T-helper 1 cell treated with Interleukin-12 subunit alpha and Interleukin-12 subunit beta and Interleukin-4 antibody, amounts not matched to agents 30 ng/mL and 1 ng/mL, for 36 hours (primary cell): Measurements from ENCODE around the gene SNX21. TPM values are rescaled to one million over a fixed set of nuclear protein-coding genes. Genes with fewer than 3 reads are reported as not detected.

Source experiments
- intact Hi-C: fragments of 100-400 bp; cut with micrococcal nuclease; formaldehyde crosslinking; loops from one replicate; pipeline ENCODE4 v1.15.1; 2024
- total RNA-seq: library from RNA; stranded (reverse); gene quantifications from 2 replicates; pipeline ENCODE4 v1.2.3, GENCODE V29; 2022

SNX21 gene, protein sequence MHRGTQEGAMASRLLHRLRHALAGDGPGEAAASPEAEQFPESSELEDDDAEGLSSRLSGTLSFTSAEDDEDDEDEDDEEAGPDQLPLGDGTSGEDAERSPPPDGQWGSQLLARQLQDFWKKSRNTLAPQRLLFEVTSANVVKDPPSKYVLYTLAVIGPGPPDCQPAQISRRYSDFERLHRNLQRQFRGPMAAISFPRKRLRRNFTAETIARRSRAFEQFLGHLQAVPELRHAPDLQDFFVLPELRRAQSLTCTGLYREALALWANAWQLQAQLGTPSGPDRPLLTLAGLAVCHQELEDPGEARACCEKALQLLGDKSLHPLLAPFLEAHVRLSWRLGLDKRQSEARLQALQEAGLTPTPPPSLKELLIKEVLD
- 0.24 and 0.59 TPM in 2 replicates for total RNA-seq

GRCh38 chr20:45833030-45833882, at the start of gene SNX21:
SNX21 (plus strand) TSS chr20:45833799; CDS start chr20:45833920, 121 bp downstream.
- intact Hi-C loops, result loop anchor here (1.0 kb wide), 1 partner anchor 24 kb away; the partner anchor contains the start of genes ACOT8 and ZSWIM3

DNA sequence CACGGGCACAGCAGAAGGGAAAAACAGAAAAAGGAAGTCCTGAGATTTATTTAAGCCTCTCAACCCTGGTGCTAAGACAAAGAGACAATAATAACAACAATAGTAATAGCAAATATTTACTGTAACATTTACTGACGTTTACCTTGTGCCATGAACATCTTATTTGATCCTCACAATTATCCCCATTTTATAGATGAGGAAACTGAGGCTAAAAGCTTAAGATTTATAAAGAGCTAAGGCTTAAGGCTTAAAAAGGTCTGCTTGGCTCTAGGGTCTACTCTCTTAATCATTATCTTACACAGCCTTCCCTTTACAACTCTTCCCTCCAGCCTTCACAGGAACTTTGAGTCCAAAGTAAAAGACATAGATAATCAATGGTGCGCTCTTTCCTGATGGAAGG, 45.2 kb upstream of the SNX21 start:
- intact Hi-C loops, result no loop called here

DNA sequence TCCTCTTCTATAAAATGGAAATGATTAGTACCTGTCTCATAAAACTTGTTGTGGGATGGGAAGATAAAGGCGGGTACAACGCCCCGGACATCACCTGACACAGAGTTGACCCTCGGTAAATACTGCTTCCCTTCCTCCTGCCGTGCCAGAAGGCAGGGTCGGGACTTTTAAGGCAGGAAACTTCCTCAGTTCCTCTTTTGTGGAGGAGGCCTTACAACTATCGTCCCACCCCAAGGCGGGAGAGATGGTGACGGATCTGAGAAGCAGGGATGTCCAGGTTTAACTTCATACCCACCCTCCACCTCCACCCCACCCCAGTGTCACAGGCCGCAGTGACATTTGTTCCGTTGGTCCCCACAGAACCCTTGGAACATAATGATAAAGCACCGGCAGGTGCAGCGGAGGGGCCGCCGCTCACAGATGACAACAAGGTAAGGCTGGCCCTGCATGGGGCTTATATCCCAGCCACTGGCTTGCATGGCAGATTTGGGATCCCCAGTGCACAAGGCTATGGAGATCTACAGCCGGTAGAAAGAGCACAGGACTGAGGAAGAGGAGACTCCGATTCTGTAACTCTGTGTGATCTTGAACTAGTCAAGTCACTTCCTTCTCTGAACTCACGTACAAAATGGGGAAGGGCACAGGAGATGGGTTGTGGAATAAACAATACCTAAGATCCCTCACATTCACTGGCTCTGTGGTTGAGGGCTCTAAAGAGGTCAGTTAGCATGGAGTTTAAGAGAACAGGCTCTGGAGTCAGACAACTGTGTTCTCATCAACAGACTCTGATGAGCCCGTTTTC, 41.1 kb upstream of the SNX21 start:
- intact Hi-C loops, result loop anchor here (5.0 to 10.0 kb wide), 3 partner anchors 430 to 1058 kb away; partner anchors contain the start of gene SYS1

GRCh38 chr20:45796337-45797065, 37.1 kb upstream of the SNX21 start:
- intact Hi-C loops, result loop anchor here (10.0 kb wide), 1 partner anchor 1062 kb away; no protein-coding TSS in a partner anchor

DNA sequence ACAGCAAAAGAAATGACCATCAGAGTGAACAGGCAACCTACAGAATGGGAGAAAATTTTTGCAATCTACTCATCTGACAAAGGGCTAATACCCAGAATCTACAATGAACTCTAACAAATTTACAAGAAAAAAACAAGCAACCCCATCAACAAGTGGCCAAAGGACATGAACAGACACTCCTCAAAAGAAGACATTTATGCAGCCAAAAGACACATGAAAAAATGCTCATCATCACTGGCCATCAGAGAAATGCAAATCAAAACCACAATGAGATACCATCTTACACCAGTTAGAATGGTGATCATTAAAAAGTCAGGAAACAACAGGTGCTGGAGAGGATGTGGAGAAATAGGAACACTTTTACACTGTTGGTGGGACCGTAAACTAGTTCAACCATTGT, 36.1 kb upstream of the SNX21 start:
- intact Hi-C loops, result loop anchor here (10.0 kb wide), 1 partner anchor 1063 kb away; no protein-coding TSS in a partner anchor

- intact Hi-C loops, result loop anchor here (2.0 to 10.0 kb wide), 3 partner anchors 173 to 1063 kb away; no protein-coding TSS in a partner anchor
Observed at GRCh38 chr20:45797955-45798354, 35.6 kb upstream of the SNX21 start.

DNA sequence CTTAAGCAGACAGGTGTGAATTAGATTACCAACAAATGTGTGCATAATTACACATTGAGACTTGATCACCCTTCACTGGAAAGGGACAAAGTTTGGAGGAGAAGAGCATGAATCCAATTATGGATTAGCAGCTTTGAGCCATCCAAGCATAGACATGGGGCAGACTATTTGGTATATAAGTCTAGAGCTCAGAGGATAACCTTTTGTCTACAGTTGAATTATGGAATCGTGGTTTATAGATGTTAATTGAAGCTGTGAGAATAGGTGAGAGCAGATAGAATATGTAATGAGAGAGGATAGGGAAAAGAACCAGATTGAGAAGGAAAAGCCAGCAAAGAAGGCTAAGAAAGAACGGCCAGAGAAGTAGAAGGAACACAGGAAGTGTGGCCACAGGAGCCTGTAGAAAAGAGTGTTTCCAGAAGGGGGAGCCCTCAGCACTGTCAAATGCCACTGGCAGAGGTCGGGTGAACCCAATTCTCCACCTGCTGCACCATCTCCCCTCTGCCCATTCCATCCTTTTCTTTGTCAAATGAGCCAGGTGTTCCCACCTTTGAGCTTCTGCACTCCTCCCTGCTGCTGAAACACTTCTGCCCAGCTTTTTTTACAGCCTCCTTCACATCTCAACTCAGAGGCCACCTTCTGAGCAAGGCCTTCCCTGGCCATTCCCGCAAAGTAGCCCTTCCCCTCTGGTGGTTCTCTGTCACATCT, 34.5 kb upstream of the SNX21 start:
- intact Hi-C loops, result loop anchor here (1.0 to 10.0 kb wide), 9 partner anchors 8 to 1064 kb away; partner anchors contain the start of genes ACOT8, CTSA, DNTTIP1 and NEURL2

GRCh38 chr20:45801851-45802250, 31.7 kb upstream of the SNX21 start:
- intact Hi-C loops, result no loop called here

DNA sequence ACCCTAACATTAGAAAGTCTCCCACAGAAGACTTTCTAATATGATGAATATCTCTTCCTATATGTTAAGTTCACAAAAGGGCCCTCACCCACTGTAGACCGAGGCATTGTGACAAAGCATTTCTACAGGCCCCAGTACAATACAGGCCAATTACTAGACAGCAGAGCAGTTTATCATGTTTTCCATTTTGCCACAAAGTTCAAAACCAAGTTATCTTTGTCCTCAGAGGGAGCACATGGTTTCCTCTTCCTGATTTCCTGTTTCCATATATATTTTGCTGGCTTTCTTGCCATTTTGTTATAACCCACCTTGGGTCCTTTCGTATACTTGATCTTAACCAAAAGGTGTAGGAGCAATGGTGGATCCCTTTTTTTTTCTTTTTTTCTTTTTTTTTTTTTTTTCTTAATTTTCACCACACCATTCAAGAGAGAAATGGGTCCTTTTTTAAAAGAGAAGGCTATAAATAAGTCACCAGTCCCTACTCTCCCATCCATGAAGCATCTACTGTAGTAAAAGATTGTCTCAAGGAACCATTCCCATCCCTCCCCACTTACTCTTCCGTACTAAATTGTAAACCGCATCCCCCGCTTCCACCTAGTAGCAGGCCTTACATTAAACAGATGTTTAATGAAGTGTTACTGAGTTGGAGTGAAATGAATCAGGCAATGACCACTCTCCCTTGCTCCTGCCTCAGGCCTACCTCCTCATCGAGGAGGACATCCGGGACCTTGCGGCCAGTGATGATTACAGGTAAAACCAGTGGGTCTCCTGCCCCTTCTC, 23.2 kb upstream of the SNX21 start:
- intact Hi-C loops, result no loop called here

DNA sequence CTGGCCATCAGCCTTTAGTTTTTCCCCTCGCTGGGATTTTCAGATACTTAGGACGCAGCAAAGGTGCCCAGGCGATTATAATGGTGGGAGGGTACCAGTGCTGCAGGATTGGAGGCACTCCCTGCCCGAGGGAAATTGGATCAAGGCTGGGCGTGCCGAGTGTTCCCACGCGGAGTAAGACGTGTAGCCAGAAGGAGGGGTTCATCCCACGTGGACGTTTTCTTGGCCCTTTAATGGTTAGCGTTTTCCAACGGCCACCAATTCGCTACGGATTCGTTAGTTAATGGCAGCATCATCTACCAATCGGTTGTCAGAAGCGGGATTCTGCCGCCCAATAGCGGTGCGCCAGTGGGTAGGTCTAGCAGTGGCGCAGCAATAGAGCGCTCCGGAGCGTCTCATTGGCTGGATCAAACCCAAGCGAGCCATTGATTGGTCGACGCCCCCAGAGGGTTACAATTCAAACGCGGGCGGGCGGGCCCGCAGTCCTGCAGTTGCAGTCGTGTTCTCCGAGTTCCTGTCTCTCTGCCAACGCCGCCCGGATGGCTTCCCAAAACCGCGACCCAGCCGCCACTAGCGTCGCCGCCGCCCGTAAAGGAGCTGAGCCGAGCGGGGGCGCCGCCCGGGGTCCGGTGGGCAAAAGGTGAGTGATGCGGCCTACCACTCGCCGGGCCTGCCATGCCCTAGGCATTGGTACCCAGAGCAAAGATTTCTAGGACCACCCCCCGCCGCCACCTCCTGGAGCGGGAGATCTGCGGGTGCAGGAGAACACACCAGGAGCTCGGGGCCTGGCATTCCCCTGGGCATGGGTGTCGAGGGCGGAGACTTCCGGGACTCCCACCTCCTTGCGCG, 21.2 kb upstream of the SNX21 start, which contains the start of gene UBE2C:
Gene UBE2C, plus strand, starts transcription at position 488 of the 849 bp plus-strand sequence. Its CDS starts 52 bp downstream, at position 540.
- intact Hi-C loops, result loop anchor here (1.0 to 2.0 kb wide), 10 partner anchors 13 to 927 kb away; partner anchors contain the start of genes ACOT8, CTSA, DNTTIP1 and ELMO2

DNA sequence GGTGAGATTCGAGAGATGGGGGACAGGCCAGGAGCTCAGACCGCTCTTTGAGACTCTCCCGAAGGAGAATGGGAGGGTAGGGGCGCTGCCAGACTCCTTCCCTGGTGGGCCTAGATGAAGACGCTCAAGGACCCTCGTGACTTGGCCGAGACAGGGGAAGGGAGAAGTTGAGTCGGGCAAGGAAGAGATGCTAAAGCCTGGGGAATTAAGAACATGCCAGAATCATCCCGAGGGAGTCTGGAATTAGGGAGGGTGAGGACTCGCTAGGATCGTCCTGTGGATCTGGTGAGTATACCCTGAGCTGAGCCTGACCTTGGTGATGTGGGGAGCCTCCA, 20.6 kb upstream of the SNX21 start:
- intact Hi-C loops, result loop anchor here (2.0 kb wide), 1 partner anchor 200 kb away; no protein-coding TSS in a partner anchor

DNA sequence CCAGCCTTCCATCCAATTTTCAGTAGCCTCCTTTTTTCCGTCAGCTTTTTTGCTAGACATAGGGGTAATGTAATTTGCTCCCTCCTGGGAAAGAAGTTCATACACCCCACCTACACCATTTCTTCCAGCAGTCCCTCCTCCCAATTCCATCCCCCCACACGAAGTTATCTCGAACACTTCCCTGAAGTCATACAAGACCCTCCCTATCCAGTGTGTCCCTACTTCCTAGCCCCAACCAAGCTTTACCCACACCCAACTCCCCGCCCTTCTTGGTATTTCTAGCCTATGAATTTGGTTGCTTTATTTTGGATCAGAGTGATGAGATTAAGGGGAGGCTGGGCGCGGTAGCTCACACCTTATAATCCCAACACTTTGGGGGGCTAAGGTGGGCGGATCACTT, 20.1 kb upstream of the SNX21 start:
- intact Hi-C loops, result loop anchor here (2.0 kb wide), 1 partner anchor 199 kb away; no protein-coding TSS in a partner anchor

GRCh38 chr20:45814314-45814713, 19.3 kb upstream of the SNX21 start:
- intact Hi-C loops, result no loop called here

GRCh38 chr20:45816951-45817350, 16.6 kb upstream of the SNX21 start:
- intact Hi-C loops, result no loop called here

DNA sequence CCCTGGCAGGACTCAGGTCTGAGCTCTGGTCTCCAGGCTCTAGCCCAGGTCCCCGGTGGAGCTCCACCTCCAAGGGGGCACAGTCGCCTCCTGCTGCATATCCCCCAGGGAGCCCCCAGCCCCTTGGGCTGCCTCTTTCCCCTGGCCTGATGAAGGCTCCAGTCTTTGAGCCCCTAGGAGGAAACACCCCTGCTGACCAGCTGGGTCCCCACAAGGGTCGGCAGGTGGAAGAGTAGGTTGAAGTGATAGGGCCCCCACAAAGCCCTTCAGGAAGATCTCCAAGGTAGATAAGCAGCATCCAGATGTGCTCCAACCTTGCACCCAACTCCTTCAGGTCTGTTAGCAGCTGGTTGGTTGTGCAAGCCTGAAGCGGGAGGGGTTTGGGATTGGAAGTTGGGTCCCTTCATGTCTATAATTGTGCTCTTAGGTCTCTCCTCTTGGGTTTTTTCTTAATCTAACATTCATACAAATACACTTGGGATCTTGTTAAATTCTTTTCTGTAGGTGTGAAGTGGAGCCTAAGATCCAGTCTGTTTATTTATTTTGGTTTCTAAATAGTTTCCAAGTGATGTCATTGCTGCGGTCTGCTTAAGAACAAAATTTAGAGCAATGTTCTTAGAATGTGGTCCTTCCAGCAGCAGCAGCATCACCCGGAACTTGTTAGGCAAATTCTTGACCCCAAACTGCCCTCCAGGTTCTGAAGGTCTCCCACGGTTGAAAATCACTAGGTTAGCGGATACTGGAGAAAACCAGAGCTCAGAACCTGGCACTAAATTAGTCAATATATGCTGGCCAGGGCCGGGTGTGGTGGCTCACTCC, 16.0 kb upstream of the SNX21 start:
- intact Hi-C loops, result no loop called here

GRCh38 chr20:45818239-45818638, 15.4 kb upstream of the SNX21 start:
- intact Hi-C loops, result no loop called here

GRCh38 chr20:45819466-45819865, 14.1 kb upstream of the SNX21 start:
- intact Hi-C loops, result no loop called here
